DMS 273 (cell line): ENCODE results near the gene ANKRD24.
"Not testable (repeated sequence)": the region's sequence is repeated elsewhere in the genome, so short reads cannot be mapped to it uniquely, and the experiment has no call there.

Source experiments
- DNase-seq: peaks from one replicate; lab custom pipeline; 2025; ENCODE audit not compliant: unreplicated experiment; lab: John Stamatoyannopoulos, UW

Gene ANKRD24

DNA sequence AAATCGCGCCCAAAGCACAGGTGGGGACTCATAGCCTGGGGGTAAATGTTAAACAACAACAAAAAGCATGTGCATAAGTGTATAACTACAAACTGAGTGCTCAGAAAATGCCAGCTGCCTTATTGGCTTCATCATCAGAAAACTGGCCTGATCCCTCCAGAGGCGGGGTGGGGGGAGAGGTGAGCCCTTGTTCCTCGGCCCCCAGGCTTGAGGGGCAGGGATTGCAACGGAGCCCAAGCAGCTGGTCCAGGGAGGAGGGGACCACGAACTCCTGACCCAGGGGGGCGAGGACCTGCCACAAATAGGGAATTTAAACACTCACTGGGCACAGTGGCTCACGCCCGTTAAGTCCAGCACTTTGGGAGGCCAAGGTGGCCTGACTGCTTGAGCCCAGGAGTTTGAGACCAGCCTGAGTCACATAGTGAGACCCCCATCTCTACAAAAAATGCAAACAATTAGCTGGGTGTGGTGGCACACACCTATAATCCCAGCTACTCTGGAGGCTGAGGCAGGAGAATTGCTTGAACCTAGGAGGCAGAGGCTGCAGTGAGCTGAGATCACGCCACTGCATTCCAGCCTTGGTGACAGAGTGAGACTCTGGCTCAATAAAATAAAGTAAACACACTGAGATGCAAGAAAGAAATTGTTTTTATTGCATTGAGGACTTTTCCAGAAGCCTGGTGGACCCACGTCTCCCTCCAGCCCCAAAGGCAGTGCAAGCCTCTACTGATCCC, 8.8 kb upstream of the ANKRD24 start:
- no peak for DNase-seq

DNA sequence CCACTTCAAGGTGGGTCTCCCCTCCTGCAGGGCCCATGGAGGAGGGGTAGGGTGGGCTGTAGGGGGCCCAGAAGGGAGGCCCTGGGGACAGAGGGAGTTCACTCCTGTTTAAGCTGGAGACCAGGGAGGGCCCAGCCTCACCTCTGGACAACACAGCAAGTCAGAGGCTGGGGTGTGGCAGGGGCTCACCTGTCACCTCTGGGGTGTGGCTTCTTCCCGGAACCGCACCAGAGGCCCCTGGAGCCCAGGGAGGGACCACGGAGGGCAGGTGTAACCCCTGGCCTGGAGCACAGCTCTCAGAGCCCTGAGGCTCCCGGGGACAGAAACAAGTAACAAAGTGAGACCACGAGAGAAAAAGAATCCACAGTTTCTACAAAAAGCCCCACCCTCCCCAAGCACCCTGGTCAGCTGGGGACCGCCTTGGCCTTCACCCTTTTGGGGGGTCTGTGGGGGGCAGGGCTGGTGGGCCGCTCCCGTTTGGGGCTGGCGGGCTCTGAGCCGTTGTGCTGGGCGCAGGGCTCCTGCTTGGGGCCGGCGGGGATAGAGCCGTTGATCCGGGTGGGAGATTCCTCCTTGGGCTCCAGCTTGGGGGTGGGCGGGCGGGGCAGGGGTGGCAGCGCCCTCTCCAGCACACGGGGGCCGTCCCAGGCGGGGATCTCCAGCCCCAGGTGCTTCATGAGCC, 8.1 kb upstream of the ANKRD24 start:
- no peak for DNase-seq

DNA sequence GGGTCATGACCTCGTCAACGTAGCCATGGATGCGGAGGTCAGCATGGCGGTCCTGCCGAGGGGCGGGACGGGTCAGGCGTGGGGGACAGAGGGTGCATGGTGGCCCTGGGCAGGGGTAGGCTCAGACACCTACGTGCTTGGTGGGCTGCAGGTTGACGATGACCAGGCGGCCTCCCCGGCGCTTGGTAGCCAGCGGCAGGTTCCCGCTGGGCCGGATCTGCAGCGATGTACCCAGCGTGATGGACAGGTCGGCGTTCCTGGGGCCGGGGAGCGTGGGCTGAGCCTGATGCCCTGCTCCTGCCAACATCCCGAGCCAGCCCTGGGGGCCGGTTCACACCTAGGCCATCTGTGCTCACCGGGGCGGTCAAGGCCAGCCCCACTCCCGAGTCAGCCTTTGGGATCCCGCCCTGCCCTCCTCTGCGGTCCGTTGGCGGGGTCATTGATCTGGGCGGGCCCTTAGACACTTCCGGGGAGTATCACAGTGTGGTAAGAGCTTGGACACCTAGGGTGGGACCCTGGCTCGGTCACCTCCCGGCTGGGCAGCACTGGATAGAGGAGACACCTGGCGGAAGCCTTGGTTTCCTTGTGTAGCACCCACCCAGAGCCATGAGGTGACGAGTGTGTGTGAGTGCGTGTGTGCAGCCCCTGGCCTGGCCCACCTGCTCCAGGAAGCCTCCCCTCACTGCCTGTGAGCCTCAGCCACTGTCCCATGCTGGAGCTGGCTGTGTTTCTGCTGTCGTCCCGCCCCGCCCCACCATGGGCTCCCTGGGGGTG, 7.4 kb upstream of the ANKRD24 start:
- DNase-seq = no peak

DNA sequence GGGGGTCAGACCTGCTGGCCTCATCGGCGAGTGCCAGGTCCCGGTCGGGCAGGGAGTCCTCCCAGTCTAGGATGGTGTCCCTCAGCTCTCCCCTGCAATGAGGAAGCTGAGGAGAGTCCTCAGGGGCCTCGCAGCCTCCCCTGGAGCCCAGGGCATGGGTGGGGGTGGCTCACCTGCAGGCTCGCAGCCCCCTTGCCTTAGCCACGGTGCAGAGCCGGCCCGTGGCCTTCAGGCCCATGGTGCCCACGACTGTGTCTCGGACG, 6.9 kb upstream of the ANKRD24 start:
- no peak for DNase-seq

DNA sequence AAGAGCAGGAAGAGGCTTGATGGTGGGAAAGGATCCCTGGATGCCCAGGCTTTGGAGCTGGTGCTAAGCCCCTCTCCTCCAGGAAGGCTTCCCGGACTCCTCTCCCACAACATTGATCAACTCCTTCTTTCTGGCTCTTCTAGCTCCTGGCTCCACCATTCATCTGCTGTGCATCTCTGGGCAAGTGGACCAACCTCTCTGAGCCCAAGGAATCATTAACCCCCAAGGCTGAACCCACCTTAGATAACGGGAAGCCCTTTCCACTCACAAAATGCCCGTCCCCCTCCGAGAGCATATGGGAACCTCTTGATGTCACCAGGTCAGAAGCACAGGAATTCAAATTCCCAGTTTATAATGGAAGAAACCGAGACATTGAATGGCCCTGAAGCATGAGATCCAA, 5.3 kb upstream of the ANKRD24 start:
- no peak for DNase-seq

DNA sequence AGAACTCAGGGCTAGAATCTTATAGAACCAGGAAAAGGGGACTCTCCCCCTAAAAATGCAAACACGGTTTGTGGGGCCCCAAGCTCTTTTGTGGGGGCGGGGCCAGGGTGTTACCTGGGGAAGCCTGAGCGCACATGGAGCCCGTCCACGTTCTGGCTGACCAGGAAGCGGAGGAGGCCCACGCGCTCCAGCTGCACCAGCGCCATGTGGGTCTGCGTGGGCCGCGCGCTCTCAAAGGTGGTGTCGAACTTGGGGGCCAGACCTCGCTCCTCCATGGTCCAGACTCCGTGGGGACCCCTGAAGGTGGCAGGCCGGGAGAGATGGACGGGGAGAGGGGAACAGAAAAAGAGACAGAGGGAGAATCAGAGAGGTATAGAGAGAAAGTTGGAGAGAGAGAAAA, 3.5 kb upstream of the ANKRD24 start:
- no peak for DNase-seq

DNA sequence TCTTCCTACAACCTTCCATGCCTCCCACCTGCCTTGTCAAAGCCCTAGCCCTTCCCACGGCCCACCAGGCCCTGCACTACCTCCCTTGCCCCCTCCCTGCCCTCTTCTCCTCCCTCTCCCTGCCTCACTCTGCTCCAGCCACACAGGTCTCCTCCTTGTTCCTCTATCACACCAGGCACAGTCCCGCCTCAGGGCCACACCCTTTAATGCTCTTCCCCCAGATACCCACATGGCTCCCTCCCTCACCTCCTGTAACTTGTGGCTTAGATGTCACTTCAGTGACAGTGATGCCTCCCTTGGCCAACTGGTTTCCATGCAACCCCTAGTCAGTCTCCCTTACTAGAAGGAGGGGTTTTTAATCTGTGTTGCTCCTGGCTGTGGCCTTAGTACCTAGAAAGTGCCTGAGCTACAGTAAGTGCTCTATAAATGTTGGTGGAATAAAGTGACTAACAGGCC, 1.4 kb upstream of the ANKRD24 start:
- no peak for DNase-seq

DNA sequence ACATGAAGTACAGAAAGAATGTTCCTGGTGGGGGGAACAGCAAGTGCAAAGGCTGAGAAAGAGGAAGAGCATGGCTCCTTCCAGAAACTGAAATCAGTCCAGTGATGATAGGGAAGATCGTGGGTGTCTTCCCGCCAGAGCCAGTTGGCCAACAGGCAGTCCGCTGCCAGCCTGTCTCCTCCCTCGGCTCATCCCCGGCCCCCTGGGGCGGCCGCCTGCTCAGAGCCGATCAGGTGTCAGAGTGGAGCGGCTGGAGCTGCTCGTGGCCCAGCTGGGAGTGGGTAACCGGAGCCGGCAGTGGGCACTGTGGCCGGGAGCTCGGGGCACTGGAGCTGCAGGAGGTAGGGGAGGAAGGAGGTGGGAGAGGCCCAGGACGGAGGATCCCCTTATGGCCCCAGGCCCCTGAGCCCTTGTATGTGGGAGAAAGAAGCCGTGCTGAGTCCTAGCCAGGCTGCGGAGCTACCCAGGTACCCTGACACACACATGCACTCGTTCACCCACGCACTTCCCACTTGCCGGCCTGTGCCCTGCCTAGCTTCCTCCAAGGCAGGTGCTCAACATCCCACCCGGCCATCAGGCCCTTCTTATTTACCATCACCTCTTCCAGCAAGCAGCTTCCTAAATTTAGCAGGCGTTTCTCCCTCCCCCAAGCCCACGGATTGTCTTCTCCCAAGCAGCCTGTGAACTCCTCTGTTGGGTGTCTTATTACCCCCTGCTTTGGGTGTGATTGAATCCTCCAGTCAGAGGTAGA, 1.7 kb downstream of the ANKRD24 start:
- peak; percentile 88 for DNase-seq

DNA sequence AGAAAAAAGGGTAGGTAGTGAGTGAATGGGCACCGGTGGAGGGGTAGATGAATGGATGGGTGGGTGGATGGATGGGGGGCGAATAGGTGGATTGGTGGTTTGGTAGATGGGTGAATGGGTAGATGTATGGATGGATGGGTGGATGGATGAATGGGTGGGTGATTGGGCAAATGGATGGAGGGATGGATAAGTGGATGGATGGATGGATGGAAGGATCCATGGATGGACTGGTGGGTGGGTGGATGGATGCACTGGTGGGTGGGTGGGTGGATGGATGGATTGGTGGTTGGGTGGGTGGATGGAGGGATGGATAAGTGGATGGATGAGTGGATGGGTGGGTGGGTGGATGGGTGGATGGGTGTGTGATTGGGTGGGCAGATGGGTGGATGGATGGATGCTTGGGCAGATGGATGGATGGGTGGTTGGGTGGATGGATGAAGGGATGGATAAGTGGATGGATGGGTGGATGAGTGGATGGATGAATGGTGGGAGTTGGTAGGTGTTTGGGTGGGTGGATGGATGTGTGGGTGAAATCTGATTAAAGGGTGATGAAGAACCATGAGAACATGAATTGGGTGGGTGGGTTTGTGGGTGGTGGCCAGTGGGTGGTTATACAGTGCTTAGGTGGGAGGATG, 2.3 kb downstream of the ANKRD24 start:
- no peak for DNase-seq

DNA sequence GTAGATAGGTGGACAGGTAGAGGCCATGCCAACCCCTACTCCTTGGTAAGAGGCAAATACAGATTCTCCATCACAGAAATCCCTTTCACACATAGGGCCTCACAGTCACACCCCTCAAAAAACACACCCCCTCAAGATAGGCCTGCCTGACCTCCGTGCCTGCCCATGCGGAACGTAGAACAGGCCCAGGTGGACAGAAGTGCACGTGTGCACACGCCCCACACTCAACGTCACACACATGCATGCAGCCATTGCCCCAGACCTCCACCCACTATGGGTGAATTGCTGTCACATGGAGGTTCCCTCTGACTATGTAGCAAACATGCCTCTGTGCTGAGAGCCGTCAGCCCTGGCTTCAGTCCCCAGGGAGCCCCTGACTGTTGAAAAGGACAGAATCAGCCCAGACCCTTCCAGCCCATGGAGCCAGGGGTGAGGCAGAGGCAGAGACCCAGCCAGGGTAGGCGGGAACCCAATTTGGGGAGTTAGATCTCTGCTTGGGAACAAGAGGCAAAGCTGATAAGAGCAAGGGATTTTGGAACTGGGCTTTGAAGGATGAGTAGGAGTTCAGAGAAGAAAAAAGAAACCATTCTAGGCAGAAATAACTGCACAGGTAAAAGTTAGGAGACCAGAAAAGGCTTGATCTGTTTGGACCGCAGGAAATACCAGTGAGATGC, 3.1 kb downstream of the ANKRD24 start:
- no peak for DNase-seq

DNA sequence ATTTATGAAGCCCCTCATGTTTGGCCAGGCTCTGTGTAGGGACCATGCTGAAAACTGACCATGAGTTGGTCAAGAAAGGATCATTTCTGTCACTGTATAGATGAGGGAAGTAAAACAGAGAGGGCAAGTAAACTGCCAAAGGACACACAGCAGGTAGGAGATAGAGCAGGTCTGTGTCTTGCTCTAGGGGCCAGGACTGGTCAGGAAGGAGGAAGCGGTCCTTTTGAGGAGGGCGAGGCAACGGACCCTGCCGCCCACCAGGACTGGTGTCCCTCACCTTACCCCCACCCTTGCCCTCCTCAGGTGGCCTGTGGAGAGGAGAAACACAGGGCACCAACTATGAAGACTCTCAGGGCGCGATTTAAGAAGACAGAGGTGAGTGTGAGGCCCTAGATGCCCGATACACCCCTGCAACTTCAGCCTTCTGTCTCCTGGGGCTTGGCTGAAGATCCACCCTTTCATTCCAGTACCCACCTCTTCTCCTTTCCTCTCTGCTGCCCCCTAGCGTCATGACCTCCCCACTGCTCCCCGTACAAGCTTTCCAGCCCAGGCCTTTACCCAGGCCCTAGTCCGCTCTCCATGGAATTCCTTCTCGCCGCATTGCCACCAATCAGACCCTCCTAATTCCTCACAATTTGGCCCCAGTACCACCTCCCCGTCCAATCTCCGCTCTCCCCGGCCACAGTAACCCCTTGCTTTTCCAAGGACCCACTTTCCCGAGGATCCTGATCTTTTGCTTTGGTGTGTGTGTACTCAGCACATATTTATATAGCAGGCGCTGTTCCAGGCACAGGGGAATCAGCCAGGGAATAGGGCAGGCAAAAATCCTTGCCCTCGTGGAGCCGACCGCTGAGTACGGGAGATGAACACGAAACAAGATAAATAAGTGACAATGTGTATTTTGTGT, 3.9 kb downstream of the ANKRD24 start:
- DNase-seq = peak; percentile 91

DNA sequence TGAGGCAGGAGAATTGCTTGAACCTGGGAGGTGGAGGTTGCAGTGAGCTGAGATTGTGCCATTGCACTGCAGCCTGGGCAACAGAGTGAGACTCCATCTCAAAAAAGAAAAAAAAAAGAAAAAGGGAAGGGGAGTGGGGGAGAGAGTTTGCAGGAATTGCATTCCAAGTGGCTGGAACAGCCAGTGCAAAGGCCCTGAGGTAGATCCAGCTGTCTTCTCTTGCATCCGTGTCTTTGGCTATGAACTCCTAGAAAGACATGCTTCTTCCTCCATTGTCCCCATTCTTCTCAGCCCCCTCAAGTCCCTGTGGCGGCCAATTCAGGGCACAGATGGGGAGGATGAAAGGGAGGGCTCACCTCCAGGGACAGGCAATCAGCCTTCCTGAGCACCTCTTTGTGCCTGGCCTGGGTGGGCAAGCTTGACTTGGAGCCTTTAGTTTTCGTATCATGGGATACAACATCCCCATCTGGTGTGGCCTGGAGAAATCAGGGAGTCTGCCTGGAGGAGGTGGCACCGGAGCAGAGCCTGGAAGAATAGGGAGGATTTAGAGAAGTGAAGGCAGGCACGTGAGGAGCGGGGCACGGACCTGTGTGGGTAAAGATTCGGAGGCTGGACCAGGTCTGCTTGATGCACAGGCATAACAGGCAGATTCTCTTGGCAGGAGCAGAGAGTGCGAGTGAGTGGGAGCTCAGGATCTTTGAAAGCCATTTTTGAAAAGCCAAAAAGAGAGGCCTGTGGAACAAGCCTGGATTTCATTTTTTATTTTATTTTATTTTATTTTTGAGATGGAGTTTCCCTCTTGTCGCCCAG, 5.0 kb downstream of the ANKRD24 start:
- DNase-seq = no peak

DNA sequence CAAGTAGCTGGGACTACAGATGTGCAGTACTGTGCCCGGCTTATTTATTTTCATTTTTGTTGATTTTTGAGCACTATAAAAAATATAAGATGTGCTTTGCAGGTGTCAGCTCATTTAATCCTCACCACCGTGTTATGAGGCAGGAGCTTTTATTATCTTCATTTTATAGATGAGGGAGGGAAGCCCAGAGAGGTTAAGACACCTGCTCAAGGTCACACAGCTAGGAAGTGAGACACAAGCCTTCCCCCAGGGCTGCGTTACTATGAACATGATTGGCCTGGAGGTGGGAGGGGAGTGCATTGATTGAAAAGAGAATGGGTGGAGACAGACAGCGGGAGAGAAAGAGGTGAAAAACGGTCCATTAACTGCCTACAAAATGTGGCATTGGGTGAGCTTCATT, 7.2 kb downstream of the ANKRD24 start:
- DNase-seq = no peak

DNA sequence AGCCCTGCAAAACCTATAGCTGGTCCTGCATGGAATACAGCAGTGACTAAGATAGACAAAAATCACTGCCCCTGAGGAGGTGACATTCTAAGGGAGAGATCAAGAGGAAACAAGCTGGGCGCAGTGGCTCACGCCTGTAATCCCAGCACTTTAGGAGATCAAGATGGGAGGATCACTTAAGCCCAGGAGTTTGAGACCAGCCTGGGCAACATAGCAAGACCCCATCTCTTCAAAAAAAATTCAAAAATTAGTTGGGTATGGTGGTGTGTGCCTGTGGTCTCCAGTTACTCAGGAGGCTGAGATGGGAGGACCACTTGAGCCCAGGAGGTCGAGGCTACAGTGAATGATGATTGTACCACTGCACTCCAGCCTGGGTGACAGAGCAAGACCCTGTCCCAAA, 10.0 kb downstream of the ANKRD24 start:
- DNase-seq = not testable (repeated sequence)

DNA sequence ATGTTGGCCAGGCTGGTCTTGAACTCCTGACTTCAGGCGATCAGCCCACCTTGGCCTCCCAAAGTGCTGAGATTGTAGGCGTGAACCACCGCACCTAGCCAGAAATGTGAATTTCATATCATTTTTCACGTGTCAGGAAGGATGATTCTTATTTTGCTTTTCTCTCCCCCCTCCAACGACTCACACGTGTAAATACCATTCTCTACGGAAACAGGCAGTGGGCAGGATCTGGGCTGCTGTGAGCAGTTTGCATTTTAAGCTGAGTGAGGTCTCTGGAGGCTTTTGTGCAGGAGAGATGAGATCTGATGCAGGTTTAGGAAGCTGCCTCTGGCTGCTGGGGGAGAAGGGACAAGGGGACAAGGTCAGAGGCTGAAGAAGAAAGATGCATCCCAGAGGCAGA, 11.9 kb downstream of the ANKRD24 start:
- DNase-seq = no peak

DNA sequence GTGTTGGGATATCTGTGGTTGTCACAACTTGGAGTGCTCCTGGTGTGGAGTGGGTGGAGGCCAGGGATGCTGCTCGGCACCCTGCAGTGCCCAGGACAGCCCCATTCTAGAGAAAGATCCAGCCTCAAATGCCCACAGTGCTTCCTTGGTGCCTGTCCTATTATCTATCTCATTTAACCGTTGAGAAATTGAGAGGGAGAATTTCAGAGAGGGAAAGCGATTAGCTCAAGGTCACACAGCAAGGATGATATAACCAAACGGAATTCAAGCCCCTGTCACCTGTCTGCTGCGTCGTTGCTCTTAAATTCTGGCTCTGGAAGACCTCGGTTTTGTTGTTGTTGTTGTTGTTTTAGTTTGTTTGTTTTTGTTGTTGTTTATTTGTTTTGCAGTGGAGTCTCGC, 13.5 kb downstream of the ANKRD24 start:
- no peak for DNase-seq

DNA sequence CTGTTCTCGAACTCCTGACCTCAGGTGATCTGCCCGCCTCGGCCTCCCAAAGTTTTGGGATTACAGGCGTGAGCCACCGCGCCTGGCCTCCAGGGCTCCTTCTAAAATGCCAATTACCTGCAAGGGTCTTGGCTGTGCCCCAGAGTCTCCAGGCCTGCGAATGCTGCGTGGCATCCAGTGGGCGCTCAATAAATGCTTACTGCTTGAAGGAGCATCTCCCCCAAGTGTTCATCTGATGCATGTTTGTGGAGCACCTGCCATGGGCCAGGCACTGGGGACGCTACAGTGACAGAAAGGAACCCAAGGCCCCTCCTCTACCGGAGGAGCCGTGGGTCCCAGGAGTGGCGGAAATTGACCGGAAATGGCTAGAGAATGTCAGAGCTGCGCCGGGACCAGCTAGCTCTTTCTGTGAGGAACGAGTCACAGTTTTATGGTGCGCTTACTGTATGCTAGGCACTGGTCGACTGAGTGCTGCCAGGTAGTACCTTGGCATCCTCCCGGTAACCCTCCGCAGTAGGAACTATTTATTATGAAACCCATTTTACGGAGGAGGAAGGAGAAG, 14.2 kb downstream of the ANKRD24 start:
- DNase-seq = no peak

DNA sequence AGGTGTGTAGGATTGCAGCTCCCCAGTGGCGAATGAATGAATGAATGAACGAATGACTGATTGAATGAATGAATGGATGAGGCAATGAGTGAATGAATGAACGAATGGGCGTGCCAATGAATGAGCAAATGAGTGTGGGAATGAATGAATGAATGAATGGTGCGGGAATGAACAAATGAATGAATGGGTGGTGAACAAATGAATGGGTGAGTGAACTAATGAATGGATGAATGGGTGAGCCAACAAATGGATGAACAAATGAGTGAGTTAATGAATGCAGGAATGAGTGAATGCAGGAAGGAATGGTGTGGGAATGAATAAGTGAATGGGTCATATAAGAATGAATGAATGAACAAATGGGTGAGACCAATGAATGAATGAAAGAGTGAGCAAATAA, 14.7 kb downstream of the ANKRD24 start:
- no peak for DNase-seq
